Heart left ventricle (tissue), 16 donors: ENCODE measurements around the gene CERS3. TPM values are rescaled to one million over a fixed set of nuclear protein-coding genes. Genes with fewer than 3 reads are reported as not detected.

Experiments
- ATAC-seq, 4 donors: fragments of 200-7000 bp; cut with Tn5 transposase; one replicate each; pipeline ENCODE4 v1.9.1; 2020 to 2022; ENCODE audit warnings: moderate library complexity in 4 of 4, mild to moderate bottlenecking in 3 of 4, moderate number of reproducible peaks in 1 of 4
- DNase-seq, 5 donors: peaks; one replicate each; pipeline ENCODE4 v3.0.0-alpha.2; 2020
- H3K27ac ChIP-seq, 12 donors: fragments of 200-600 bp; sonication (generic) in 4 of 12; one replicate each; pipeline versions ENCODE4 v1.5.0 to v1.8.0; 2016 to 2022; ENCODE audit warnings: mild to moderate bottlenecking in 2 of 12
- H3K27me3 ChIP-seq, 9 donors: fragments of 200-600 bp; sonication (generic) in 2 of 9; one replicate each; pipeline versions ENCODE4 v1.5.1 to v1.8.0; 2016 to 2022; ENCODE audit warnings: mild to moderate bottlenecking in 3 of 9
- H3K36me3 ChIP-seq, 9 donors: fragments of 200-600 bp; sonication (generic) in 2 of 9; one replicate each; pipeline versions ENCODE4 v1.5.0 to v1.8.0; 2018 to 2022; ENCODE audit warnings: mild to moderate bottlenecking in 2 of 9
- H3K4me1 ChIP-seq, 12 donors: fragments of 200-600 bp; sonication (generic) in 4 of 12; one replicate each; pipeline versions ENCODE4 v1.5.0 to v1.8.0; 2016 to 2022; ENCODE audit warnings: mild to moderate bottlenecking in 3 of 12
- H3K4me3 ChIP-seq, 12 donors: fragments of 200-600 bp; sonication (generic) in 4 of 12; one replicate each; pipeline versions ENCODE4 v1.5.0 to v1.8.0; 2017 to 2022; ENCODE audit warnings: mild to moderate bottlenecking in 9 of 12, moderate library complexity in 4 of 12
- H3K9me3 ChIP-seq, 12 donors: fragments of 200-600 bp; sonication (generic) in 4 of 12; one replicate each; pipeline versions ENCODE4 v1.5.0 to v1.8.0; 2016 to 2022; ENCODE audit warnings: mild to moderate bottlenecking in 1 of 12
- CTCF ChIP-seq, 12 donors: fragments of 200-600 bp; sonication (generic) in 4 of 12; IDR thresholded peaks; one replicate each; pipeline versions ENCODE4 v1.5.0 to v1.8.0; 2018 to 2022; ENCODE audit warnings: antibody characterized with exemption in 12 of 12, mild to moderate bottlenecking in 5 of 12
- POLR2A ChIP-seq, 2 donors: fragments of 450-650 bp; IDR thresholded peaks; one replicate each; pipeline ENCODE4 v1.6.1; 2017; ENCODE audit warnings: antibody characterized with exemption in 2 of 2, mild to moderate bottlenecking in 2 of 2, moderate library complexity in 2 of 2
- WGBS, 4 donors: extraction: QIAGEN DNeasy Blood & Tissue Kit in 2 of 4; methylation state at CpG; one replicate each; pipeline versions ENCODE4 v1.1.5 to v1.1.7; 2013 to 2018; 5-methylcytosine and 5-hydroxymethylcytosine counted together
- intact Hi-C, 10 donors: fragments of 100-400 bp; cut with DNase I; formaldehyde crosslinking; loops; one replicate each; pipeline versions ENCODE4 v1.11.1 to v1.14.2; 2022
- polyA plus RNA-seq, 2 donors: library from polyadenylated mRNA; stranded (reverse); fragments of 200-250 nt; gene quantifications; one replicate each; pipeline ENCODE4 v1.2.3, GENCODE V29; 2013
- total RNA-seq, 9 donors: library from RNA; depleted of rRNA in 2 of 9; stranded (reverse); fragments of >200 nt in 2 of 9; fragmentation: NEBNext Ultra II Directional in 3 of 9; extraction: Animal tissue kit (Norgen Biotek cat#: 25700) in 3 of 9; gene quantifications; one replicate each; pipeline versions ENCODE4 v1.1.0 to v1.2.4, GENCODE V29; 2016 to 2023
- donor health status: ischemic (EF 13 %, LVEDD 7.1; RV severe dilation, severe dysfunction).
- donor health status: healthy with polysubstance abuse.
- donor health status: DM: no; HTN: yes; CAD: no.
- donor health status: DM: no; HTN: no; CAD: no.
- donor health status: ischemic (EF 25% LVEDD 6.9; RV normal size, moderate dysfunction).
- donor health status: ischemic (EF 25% LVEDD 5.7; RV mildly dilated, moderate dysfunction).
- donor health status: healthy.
- donor health status: DM: yes; HTN: yes; CAD: no.
- donor health status: ischemic (EF 35%, LVEDD 5.7; RV mildly dilated, moderate dysfunction).
- donor health status: nonischemic (EF 11% LVEDD 7.7; RV severe dilation, severe dysfunction).
- donor health status: DM: yes; HTN: yes; CAD: no.
- donor health status: PGD.
- donor health status: ischemic (EF 29% LVEDD 5.4; RV normal size, mild dysfunction).
- donor health status: nonischemic (EF 23%, LVEDD 6.1; RV moderate dilation, normal function).

The CERS3 gene
- total and polyA plus RNA-seq, 11 donors = not detected

GRCh38 chr15:100464888-100465287 lies 63.9 kb downstream of the CERS3 start:
- Histone ChIP-seq H3K4me1 (peaks cover 0 to 10% (median 2%) of the 10 kb centered on the region in 12 donors), H3K27me3 (no peaks in the 10 kb centered on the region), H3K27ac (no peak overlapping the region), H3K36me3 (no peaks in the 10 kb centered on the region), H3K4me3 (no peak overlapping the region), H3K9me3 (peaks cover 0 to 5% (median 0%) of the 10 kb centered on the region in 12 donors)
- intact Hi-C loops = no loop called here
- ATAC-seq (no peak), DNase-seq (no peak)
- 44 to 51% (median 46%) methylated on average over 5 of the region's 5 CpGs for WGBS, 4 donors
- TF ChIP-seq POLR2A (IDR thresholded peaks at IDR 0.05) (no peak), CTCF (IDR thresholded peaks at IDR 0.05) (no peak)

- no peaks in the 10 kb centered on the region for H3K36me3 ChIP-seq
- H3K9me3 ChIP-seq = peaks cover 0 to 6% (median 0%) of the 10 kb centered on the region in 12 donors
- WGBS, 4 donors = 85 to 92% (median 87%) methylated on average over 3 of the region's 3 CpGs
- no peaks in the 10 kb centered on the region for H3K27me3 ChIP-seq
- DNase-seq (no peak), ATAC-seq (no peak)
- H3K4me3 ChIP-seq = no peak overlapping the region
- intact Hi-C loops = no loop called here
- peaks cover 0 to 10% (median 2%) of the 10 kb centered on the region in 12 donors for H3K4me1 ChIP-seq
- TF ChIP-seq CTCF (IDR thresholded peaks at IDR 0.05) = no peak
- TF ChIP-seq POLR2A (IDR thresholded peaks at IDR 0.05) = no peak
- no peak overlapping the region for H3K27ac ChIP-seq
Observed at GRCh38 chr15:100464256-100464655, 64.5 kb downstream of the CERS3 start.

DNA sequence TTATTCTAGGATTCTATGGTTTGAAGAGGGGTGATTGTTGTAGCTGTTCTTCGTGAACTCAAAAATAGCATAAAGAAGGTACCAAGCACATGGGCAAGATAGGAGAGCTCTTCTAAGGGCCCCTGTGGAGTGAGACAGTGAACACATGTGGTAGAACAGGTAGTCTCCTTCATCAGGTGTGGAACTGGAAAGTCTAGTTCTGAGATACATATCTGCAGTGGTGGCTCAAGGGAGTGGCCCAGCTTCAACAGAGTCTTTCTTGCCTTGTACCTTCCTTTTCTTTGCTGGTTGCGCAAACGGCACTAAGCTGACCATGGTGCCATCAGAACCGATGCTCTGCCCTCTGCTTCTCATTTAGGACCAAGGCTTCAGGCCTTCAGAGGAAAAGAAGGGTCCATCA lies 65.2 kb downstream of the CERS3 start:
- TF ChIP-seq POLR2A (IDR thresholded peaks at IDR 0.05) = no peak
- no peak for TF ChIP-seq CTCF (IDR thresholded peaks at IDR 0.05)
- DNase-seq (no peak), ATAC-seq (no peak)
- Histone ChIP-seq H3K27me3 (no peaks in the 10 kb centered on the region), H3K27ac (no peak overlapping the region), H3K4me3 (no peak overlapping the region), H3K4me1 (peaks cover 0 to 8% (median 2%) of the 10 kb centered on the region in 12 donors), H3K9me3 (peaks cover 0 to 13% (median 0%) of the 10 kb centered on the region in 12 donors), H3K36me3 (no peaks in the 10 kb centered on the region)
- 88 to 97% (median 90%) methylated on average over 4 of the region's 4 CpGs for WGBS, 4 donors
- intact Hi-C loops = no loop called here

GRCh38 chr15:100461049-100461448 lies 67.7 kb downstream of the CERS3 start:
- intact Hi-C loops = no loop called here
- H3K27ac ChIP-seq = no peak overlapping the region
- WGBS, 4 donors = 16 to 70% (median 51%) methylated on average over 2 of the region's 2 CpGs
- no peaks in the 10 kb centered on the region for H3K36me3 ChIP-seq
- TF ChIP-seq CTCF (IDR thresholded peaks at IDR 0.05) (no peak), POLR2A (IDR thresholded peaks at IDR 0.05) (no peak)
- ATAC-seq (no peak), DNase-seq (no peak)
- H3K4me3 ChIP-seq = no peak overlapping the region
- no peaks in the 10 kb centered on the region for H3K4me1 ChIP-seq
- peaks cover 0 to 38% (median 21%) of the 10 kb centered on the region in 12 donors for H3K9me3 ChIP-seq
- no peaks in the 10 kb centered on the region for H3K27me3 ChIP-seq
